Thoracic aorta (tissue), 2 donors: ENCODE measurements around the gene PAN3. TPM values are rescaled to one million over a fixed set of nuclear protein-coding genes. Genes with fewer than 3 reads are reported as not detected.

ENCODE experiments used
- ATAC-seq: fragments of 150-250 bp; one replicate; pipeline ENCODE4 v1.8.0; 2017; ENCODE audit warnings: low read depth; ENCODE audit not compliant: insufficient number of reproducible peaks, low FRiP score
- DNase-seq: peaks from one replicate; pipeline ENCODE4 v3.0.0-alpha.2; 2020; ENCODE audit warnings: low spot score
- H3K27ac ChIP-seq, 2 donors: fragments of 200-600 bp; sonication (generic); 1 replicate in 1 of 2; 2 replicates in 1 of 2; pipeline ENCODE4 v1.5.1; 2016; ENCODE audit warnings: mild to moderate bottlenecking in 2 of 2, moderate library complexity in 2 of 2
- H3K27me3 ChIP-seq: fragments of 200-600 bp; sonication (generic); replicated peaks from 2 replicates; pipeline ENCODE4 v1.6.0; 2016; ENCODE audit warnings: mild to moderate bottlenecking; ENCODE audit not compliant: insufficient read depth
- H3K36me3 ChIP-seq: fragments of 200-600 bp; sonication (generic); one replicate; pipeline ENCODE4 v1.5.1; 2016
- H3K4me1 ChIP-seq, 2 donors: fragments of 200-600 bp; sonication (generic); 1 replicate in 1 of 2; 2 replicates in 1 of 2; pipeline versions ENCODE4 v1.5.1 to v1.6.0; 2016; ENCODE audit warnings: low read depth in 2 of 2, mild to moderate bottlenecking in 1 of 2; ENCODE audit not compliant: control insufficient read depth in 1 of 2
- H3K4me3 ChIP-seq: fragments of 200-600 bp; sonication (generic); 2 replicates; pipeline ENCODE4 v1.5.1; 2016; ENCODE audit warnings: mild to moderate bottlenecking
- H3K9me3 ChIP-seq: fragments of 200-600 bp; sonication (generic); 2 replicates; pipeline ENCODE4 v1.5.1; 2016
- total RNA-seq, 2 donors: library from RNA; depleted of rRNA; stranded (reverse); fragments of >200 nt; gene quantifications; one replicate each; pipeline versions ENCODE4 v1.1.0 to v1.2.3, GENCODE V29; 2016
- TF ChIP-seq, protein P1 (sequence below): fragments of 200-600 bp; sonication (generic); IDR thresholded peaks from one replicate; pipeline ENCODE4 v1.5.1; 2019; ENCODE audit warnings: antibody characterized with exemption

PAN3 gene
- total RNA-seq, 2 donors from 2014 or later = 33.3 to 45.3 TPM

DNA sequence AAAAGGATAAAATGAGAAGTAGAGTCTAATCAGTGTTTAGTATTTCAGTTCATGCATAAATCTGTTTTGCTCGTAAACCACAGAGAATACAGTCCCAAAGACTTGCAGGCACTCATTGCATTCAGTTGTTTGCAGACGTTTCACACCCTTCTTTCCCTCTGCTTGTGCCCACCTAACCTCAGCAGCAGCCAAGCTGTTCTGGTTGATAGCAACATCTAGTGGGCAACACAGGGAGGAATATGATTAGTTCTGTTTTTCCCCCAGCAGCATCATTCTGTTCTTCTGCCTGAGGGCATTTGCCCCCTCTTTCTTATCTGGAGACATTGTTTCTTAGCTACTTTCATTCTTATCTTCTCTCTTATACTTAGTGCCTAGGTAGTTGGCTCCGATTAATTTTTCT is 135.6 kb downstream of the PAN3 start:
- no peak overlapping the region for H3K4me3 ChIP-seq
- peaks cover 6% of the 10 kb centered on the region for H3K36me3 ChIP-seq
- H3K9me3 ChIP-seq = no peaks in the 10 kb centered on the region
- TF ChIP-seq, protein P1, sequence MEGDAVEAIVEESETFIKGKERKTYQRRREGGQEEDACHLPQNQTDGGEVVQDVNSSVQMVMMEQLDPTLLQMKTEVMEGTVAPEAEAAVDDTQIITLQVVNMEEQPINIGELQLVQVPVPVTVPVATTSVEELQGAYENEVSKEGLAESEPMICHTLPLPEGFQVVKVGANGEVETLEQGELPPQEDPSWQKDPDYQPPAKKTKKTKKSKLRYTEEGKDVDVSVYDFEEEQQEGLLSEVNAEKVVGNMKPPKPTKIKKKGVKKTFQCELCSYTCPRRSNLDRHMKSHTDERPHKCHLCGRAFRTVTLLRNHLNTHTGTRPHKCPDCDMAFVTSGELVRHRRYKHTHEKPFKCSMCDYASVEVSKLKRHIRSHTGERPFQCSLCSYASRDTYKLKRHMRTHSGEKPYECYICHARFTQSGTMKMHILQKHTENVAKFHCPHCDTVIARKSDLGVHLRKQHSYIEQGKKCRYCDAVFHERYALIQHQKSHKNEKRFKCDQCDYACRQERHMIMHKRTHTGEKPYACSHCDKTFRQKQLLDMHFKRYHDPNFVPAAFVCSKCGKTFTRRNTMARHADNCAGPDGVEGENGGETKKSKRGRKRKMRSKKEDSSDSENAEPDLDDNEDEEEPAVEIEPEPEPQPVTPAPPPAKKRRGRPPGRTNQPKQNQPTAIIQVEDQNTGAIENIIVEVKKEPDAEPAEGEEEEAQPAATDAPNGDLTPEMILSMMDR = no peak
- no peak for DNase-seq
- no peak overlapping the region for H3K27ac ChIP-seq
- H3K4me1 ChIP-seq = no peaks in the 10 kb centered on the region
- no peak for ATAC-seq
- H3K27me3 ChIP-seq = no peaks in the 10 kb centered on the region

DNA sequence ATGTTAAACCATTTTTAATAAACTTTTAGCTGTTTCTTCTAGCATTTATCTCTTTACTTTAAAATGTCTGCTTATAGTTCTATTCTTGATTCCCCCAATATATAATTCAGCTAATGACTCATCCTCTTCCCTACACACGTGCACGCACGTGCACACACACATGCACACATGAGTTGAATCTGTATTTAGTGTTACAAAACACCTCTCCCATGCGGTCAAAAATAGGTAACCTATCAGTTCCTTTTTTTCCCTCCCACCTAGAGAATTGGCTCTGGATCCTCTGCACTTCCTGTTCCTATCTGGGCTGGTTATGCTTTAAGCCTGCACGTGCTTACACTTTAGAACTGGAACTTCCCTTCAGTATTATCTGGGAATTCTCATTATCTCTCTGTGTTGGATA is 144.1 kb downstream of the PAN3 start:
- Histone ChIP-seq H3K4me3 (no peak overlapping the region), H3K27me3 (no peaks in the 10 kb centered on the region), H3K27ac (no peak overlapping the region), H3K9me3 (no peaks in the 10 kb centered on the region), H3K4me1 (no peaks in the 10 kb centered on the region), H3K36me3 (peaks cover 19% of the 10 kb centered on the region)
- TF ChIP-seq, protein P1 = no peak
- ATAC-seq = no peak
- no peak for DNase-seq

DNA sequence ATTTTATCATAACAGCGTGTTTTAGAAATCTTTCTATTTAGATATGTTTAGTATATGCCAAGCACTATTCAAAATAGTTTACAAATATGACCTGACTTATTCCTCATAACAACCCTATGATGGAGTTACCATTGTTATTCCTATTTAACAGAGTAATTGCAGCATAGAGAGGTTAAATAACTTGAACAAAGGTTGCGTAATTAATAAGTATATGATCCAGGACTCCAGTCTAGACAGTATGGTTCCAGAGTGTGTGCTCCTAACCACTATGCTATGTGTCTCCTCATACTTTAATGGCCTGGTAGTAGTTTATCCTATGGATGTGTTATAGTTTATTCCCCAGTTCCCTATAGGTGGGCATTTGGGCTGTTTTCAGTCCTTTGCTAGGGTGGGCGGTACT is 145.3 kb downstream of the PAN3 start:
- DNase-seq (no peak), ATAC-seq (no peak)
- H3K9me3 ChIP-seq = no peaks in the 10 kb centered on the region
- H3K4me1 ChIP-seq = no peaks in the 10 kb centered on the region
- no peak overlapping the region for H3K4me3 ChIP-seq
- H3K27me3 ChIP-seq = no peaks in the 10 kb centered on the region
- H3K27ac ChIP-seq = no peak overlapping the region
- TF ChIP-seq, protein P1 = no peak
- H3K36me3 ChIP-seq = peaks cover 22% of the 10 kb centered on the region

DNA sequence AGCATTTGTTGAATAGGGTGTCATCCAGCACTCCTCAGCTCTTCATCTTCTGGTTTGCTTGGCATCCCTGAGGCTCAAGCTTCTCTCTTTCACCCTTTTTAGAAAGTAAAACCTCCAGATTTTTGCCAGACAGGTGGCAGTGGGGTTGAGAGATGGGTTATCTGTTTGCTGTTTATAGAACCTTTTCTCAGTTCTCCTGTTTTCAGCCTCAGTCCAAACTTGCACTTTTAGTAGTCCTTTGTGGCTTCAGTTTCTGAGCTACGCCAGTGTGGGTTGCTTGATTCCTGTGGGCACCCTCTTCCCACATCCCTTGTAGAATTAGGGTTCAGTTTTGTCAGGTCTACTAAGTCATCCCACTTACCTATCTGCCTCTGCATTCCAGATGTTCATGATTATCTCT is 147.9 kb downstream of the PAN3 start:
- no peaks in the 10 kb centered on the region for H3K27me3 ChIP-seq
- DNase-seq (no peak), ATAC-seq (no peak)
- H3K36me3 ChIP-seq = peaks cover 28% of the 10 kb centered on the region
- no peaks in the 10 kb centered on the region for H3K9me3 ChIP-seq
- no peak overlapping the region for H3K27ac ChIP-seq
- H3K4me3 ChIP-seq = no peak overlapping the region
- TF ChIP-seq, protein P1 = no peak
- H3K4me1 ChIP-seq = no peaks in the 10 kb centered on the region

DNA sequence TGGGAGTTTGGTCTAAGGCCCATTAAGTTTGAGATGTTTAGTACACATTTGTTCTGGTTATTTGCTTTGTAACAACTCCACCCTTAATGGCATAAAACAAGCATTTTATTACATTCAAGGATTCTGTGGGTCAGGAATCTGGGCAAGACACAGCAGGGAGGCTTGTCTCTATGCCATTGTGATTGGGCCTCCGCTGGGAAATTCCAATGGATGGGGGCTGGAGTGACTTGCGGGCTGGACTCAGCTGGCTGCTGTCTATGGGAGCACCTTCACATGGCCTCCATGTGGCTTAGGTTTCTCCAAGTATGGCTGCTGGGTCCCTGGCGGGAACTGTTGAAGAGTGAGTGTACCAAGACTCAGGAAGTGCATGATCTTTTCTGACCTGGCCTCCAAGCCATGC is 159.0 kb downstream of the PAN3 start:
- H3K36me3 ChIP-seq = peaks cover 17% of the 10 kb centered on the region
- ATAC-seq = no peak
- no peaks in the 10 kb centered on the region for H3K27me3 ChIP-seq
- no peaks in the 10 kb centered on the region for H3K9me3 ChIP-seq
- TF ChIP-seq, protein P1 = no peak
- no peak overlapping the region for H3K4me3 ChIP-seq
- no peak for DNase-seq
- H3K4me1 ChIP-seq = no peaks in the 10 kb centered on the region
- no peak overlapping the region for H3K27ac ChIP-seq
